DMS79 treated with DMSO at 0.1 percent for 48 hours (cell line): ENCODE data around the gene EYA2.

Source experiments
- DNase-seq: peaks from one replicate; lab custom pipeline; 2025; lab: John Stamatoyannopoulos, UW

Gene EYA2

GRCh38 chr20:47113362-47114109 is 218.9 kb downstream of the EYA2 start:
- DNase-seq = no peak

- no peak for DNase-seq
These were observed 221.1 kb downstream of the EYA2 start for GRCh38 chr20:47115694-47116093.

- DNase-seq = no peak
These were observed 222.7 kb downstream of the EYA2 start for GRCh38 chr20:47117371-47117770.

- no peak for DNase-seq
These were observed 223.1 kb downstream of the EYA2 start for GRCh38 chr20:47117773-47118172.

GRCh38 chr20:47118206-47118605 is 223.6 kb downstream of the EYA2 start:
- no peak for DNase-seq

- no peak for DNase-seq
These were observed 224.0 kb downstream of the EYA2 start for GRCh38 chr20:47118641-47119040.

GRCh38 chr20:47120346-47120936 is 225.8 kb downstream of the EYA2 start:
- DNase-seq = no peak

GRCh38 chr20:47122560-47122959 is 227.9 kb downstream of the EYA2 start:
- no peak for DNase-seq

GRCh38 chr20:47124181-47124717 is 229.6 kb downstream of the EYA2 start:
- no peak for DNase-seq

- no peak for DNase-seq
These were observed 230.8 kb downstream of the EYA2 start for GRCh38 chr20:47125508-47125757.

GRCh38 chr20:47125758-47126591 is 231.3 kb downstream of the EYA2 start:
- DNase-seq = no peak

- DNase-seq = no peak
These were observed 232.1 kb downstream of the EYA2 start for GRCh38 chr20:47126709-47127108.

- DNase-seq = no peak
These were observed 232.9 kb downstream of the EYA2 start for GRCh38 chr20:47127546-47127945.

- DNase-seq = no peak
These were observed 233.4 kb downstream of the EYA2 start for GRCh38 chr20:47127999-47128398.

GRCh38 chr20:47129306-47129705 is 234.7 kb downstream of the EYA2 start:
- no peak for DNase-seq

- DNase-seq = no peak
These were observed 239.3 kb downstream of the EYA2 start for GRCh38 chr20:47133809-47134456.

GRCh38 chr20:47136782-47137181 is 242.1 kb downstream of the EYA2 start:
- DNase-seq = no peak

GRCh38 chr20:47137231-47137870 is 242.7 kb downstream of the EYA2 start:
- DNase-seq = no peak

- no peak for DNase-seq
These were observed 245.4 kb downstream of the EYA2 start for GRCh38 chr20:47139934-47140535.

- DNase-seq = no peak
These were observed 246.8 kb downstream of the EYA2 start for GRCh38 chr20:47141350-47141921.
